ENCODE data around the gene PRKACB.

DNA sequence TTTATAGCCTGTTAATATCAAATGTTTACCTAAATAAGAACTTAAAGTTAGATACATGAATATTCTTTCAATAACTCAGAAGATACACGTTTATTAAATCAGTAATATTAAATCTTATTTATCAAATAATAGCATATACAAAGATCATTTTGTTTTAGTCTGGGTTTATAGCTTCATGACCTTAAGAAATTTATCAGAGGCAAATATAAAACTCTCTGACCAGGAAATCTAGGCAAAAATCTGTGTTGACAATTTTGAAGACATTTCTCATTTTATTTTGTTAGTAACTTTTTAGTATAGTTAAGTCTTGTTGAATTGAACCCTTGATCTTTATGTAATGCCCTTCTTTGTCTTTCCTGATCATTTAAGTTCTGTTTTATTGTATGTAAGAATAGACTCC lies 46.4 kb downstream of the PRKACB start:
- TF ChIP-seq, protein P1, sequence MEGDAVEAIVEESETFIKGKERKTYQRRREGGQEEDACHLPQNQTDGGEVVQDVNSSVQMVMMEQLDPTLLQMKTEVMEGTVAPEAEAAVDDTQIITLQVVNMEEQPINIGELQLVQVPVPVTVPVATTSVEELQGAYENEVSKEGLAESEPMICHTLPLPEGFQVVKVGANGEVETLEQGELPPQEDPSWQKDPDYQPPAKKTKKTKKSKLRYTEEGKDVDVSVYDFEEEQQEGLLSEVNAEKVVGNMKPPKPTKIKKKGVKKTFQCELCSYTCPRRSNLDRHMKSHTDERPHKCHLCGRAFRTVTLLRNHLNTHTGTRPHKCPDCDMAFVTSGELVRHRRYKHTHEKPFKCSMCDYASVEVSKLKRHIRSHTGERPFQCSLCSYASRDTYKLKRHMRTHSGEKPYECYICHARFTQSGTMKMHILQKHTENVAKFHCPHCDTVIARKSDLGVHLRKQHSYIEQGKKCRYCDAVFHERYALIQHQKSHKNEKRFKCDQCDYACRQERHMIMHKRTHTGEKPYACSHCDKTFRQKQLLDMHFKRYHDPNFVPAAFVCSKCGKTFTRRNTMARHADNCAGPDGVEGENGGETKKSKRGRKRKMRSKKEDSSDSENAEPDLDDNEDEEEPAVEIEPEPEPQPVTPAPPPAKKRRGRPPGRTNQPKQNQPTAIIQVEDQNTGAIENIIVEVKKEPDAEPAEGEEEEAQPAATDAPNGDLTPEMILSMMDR (IDR thresholded peaks at IDR 0.05), result no peak
- TF ChIP-seq EZH2 (IDR thresholded peaks at IDR 0.05), result no peak
